K562 (cell line): ENCODE measurements around the gene NMNAT1. TPM values are rescaled to one million over a fixed set of nuclear protein-coding genes. Genes with fewer than 3 reads are reported as not detected.

Source experiments
- DACH1 ChIP-seq: fragments of 450-650 bp; IDR thresholded peaks from 2 replicates; pipeline ENCODE4 v1.6.1; 2018; ENCODE audit not compliant: partially characterized antibody
- E2F4 ChIP-seq: sonication (generic); formaldehyde crosslinking; IDR thresholded peaks from 2 replicates; pipeline ENCODE4 v1.8.0; 2022; ENCODE audit warnings: mild to moderate bottlenecking, low read depth, missing genetic modification reagents
- GABPB2 ChIP-seq: fragments of 250-450 bp; sonication (Bioruptor Pico); conservative IDR thresholded peaks from 2 replicates; pipeline ENCODE4 v1.5.1; 2021; ENCODE audit warnings: mild to moderate bottlenecking
- GATAD2B ChIP-seq: fragments of 450-650 bp; IDR thresholded peaks from 2 replicates; pipeline ENCODE4 v1.6.1; 2017; ENCODE audit warnings: mild to moderate bottlenecking, borderline replicate concordance
- GTF3C2 ChIP-seq: IDR thresholded peaks from 3 replicates; pipeline ENCODE4 v1.6.1; 2011; ENCODE audit warnings: borderline replicate concordance, mild to moderate bottlenecking, moderate library complexity; ENCODE audit not compliant: insufficient read length; ENCODE audit errors: extremely low read depth
- HNRNPUL1 ChIP-seq: fragments of 200-400 bp; formaldehyde crosslinking; IDR thresholded peaks from 2 replicates; pipeline ENCODE4 v1.6.1; 2017; ENCODE audit warnings: low read length
- JUN ChIP-seq, 2 experiments: sonication (generic) in 1 of 2; formaldehyde crosslinking in 1 of 2; IDR thresholded peaks; 2 replicates each; pipeline versions ENCODE4 v1.6.1 to v1.8.0; 2012 to 2022; ENCODE audit warnings: borderline replicate concordance in 2 of 2, mild to moderate bottlenecking in 2 of 2, improper control_type of control experiment in 1 of 2, low read depth in 1 of 2, low read length in 1 of 2, missing genetic modification reagents in 1 of 2
- KHSRP ChIP-seq: fragments of 450-650 bp; IDR thresholded peaks from 2 replicates; pipeline ENCODE4 v1.6.1; 2017
- MAFK ChIP-seq: IDR thresholded peaks from 2 replicates; pipeline ENCODE4 v1.6.1; 2011; ENCODE audit warnings: low read length, improper control_type of control experiment
- MTA2 ChIP-seq: fragments of 450-650 bp; IDR thresholded peaks from 2 replicates; pipeline ENCODE4 v1.6.1; 2016; ENCODE audit warnings: low read depth
- PML ChIP-seq: IDR thresholded peaks from 2 replicates; pipeline ENCODE4 v1.6.1; 2012; ENCODE audit warnings: low read length, inconsistent platforms
- SMC3 ChIP-seq: conservative IDR thresholded peaks from 2 replicates; pipeline ENCODE4 v1.6.1; 2011; ENCODE audit warnings: low read depth, low read length, improper control_type of control experiment; ENCODE audit not compliant: insufficient read depth
- SNIP1 ChIP-seq: fragments of 450-650 bp; IDR thresholded peaks from 2 replicates; pipeline ENCODE4 v1.7.1; 2017; ENCODE audit warnings: low read depth, mild to moderate bottlenecking
- TRIM28 ChIP-seq: fragments of 450-650 bp; IDR thresholded peaks from 2 replicates; pipeline ENCODE4 v1.6.1; 2017
- ZFP30 ChIP-seq: fragments of 250-450 bp; sonication (Bioruptor Pico); IDR thresholded peaks from 2 replicates; pipeline ENCODE4 v1.8.0; 2022; ENCODE audit warnings: moderate library complexity, mild to moderate bottlenecking, inconsistent platforms, borderline replicate concordance
- ZNF224 ChIP-seq: sonication (generic); formaldehyde crosslinking; IDR thresholded peaks from 2 replicates; pipeline ENCODE4 v1.8.0; 2022; ENCODE audit warnings: mild to moderate bottlenecking, missing genetic modification reagents
- ZNF24 ChIP-seq: fragments of 450-650 bp; IDR thresholded peaks from 2 replicates; pipeline ENCODE4 v1.6.1; 2016
- ZNF263 ChIP-seq: sonication (generic); formaldehyde crosslinking; IDR thresholded peaks from 2 replicates; pipeline ENCODE4 v1.8.0; 2022; ENCODE audit warnings: mild to moderate bottlenecking, missing genetic modification reagents, borderline replicate concordance
- ZNF436 ChIP-seq: fragments of 250-450, 450-650 bp; sonication (Bioruptor Pico); formaldehyde crosslinking; IDR thresholded peaks from 2 replicates; pipeline ENCODE4 v1.7.0; 2020; ENCODE audit warnings: mild to moderate bottlenecking
- polyA plus RNA-seq, 8 experiments: library from polyadenylated mRNA; depleted of rRNA in 4 of 8; stranded (reverse) in 5 of 8; unstranded in 3 of 8; fragments of >200 nt; fragmentation: Nextera tagmentation in 2 of 8; fragmentation: Illumina TruSeq in 1 of 8; extraction: Ambion mirVana in 2 of 8; extraction: Trizol in 1 of 8; gene quantifications; 2 replicates each; pipeline versions ENCODE4 v1.2.1 to v1.2.3, GENCODE V29; 2011 to 2014; ENCODE audit warnings: inconsistent platforms in 1 of 8, missing spikeins in 1 of 8
- total RNA-seq, 7 experiments: library from RNA; depleted of rRNA in 6 of 7; stranded (reverse); fragments of >200 nt in 6 of 7; fragmentation: Illumina TruSeq in 2 of 7; extraction: Trizol in 2 of 7; gene quantifications; 2 replicates each; pipeline versions ENCODE4 v1.2.1 to v1.2.3, GENCODE V29; 2011 to 2021; ENCODE audit warnings: low replicate concordance in 1 of 7

The NMNAT1 gene
- total and polyA plus RNA-seq, 9 of the 15 experiments (the other 6 are each of a cell fraction or from before 2014, with no cell fraction given): 5.1 to 14.6 (median 12.1) TPM

GRCh38 chr1:9929431-9930385 is 13.6 kb upstream of the NMNAT1 start (continued):
- TF ChIP-seq ZNF263 (CRISPR knock-in tag): no peak
- no peak for TF ChIP-seq E2F4 (CRISPR knock-in tag)
- TF ChIP-seq ZNF224 (CRISPR knock-in tag): no peak
- no peak for TF ChIP-seq JUN (IDR thresholded peaks at IDR 0.05; ENCODE audit: borderline replicate concordance, low read depth, low read length)
- TF ChIP-seq JUN (CRISPR knock-in tag; IDR thresholded peaks at IDR 0.05; ENCODE audit: borderline replicate concordance): no peak
- no peak for TF ChIP-seq SNIP1
- TF ChIP-seq KHSRP: 0 out of 2 replicates have a peak, but pooled peaks have one; percentile 32
- no peak for TF ChIP-seq GTF3C2
- TF ChIP-seq PML: no peak; the same call in 1 of the 2 replicates
- no peak for TF ChIP-seq ZFP30 (CRISPR knock-in tag)
- TF ChIP-seq ZNF24: peak; percentile 29; the same call in 1 of the 2 replicates
- TF ChIP-seq TRIM28: no peak
- peak; percentile 90 for TF ChIP-seq DACH1
- TF ChIP-seq MAFK: no peak
- TF ChIP-seq MTA2: no peak
- TF ChIP-seq GATAD2B: no peak
- no peak for TF ChIP-seq GABPB2 (CRISPR knock-in tag)
- no peak for TF ChIP-seq HNRNPUL1
- TF ChIP-seq SMC3: no peak
- TF ChIP-seq ZNF436 (CRISPR knock-in tag): no peak
